A549 (cell line): ENCODE results near the gene THBS3. TPM values are rescaled to one million over a fixed set of nuclear protein-coding genes. Genes with fewer than 3 reads are reported as not detected.
A peak's percentile ranks its signal among the peaks of the same experiment; 100 is the strongest.

ENCODE experiments used
- ATAC-seq, 2 experiments: fragments of 200-7000 bp in 1 of 2; fragments of >200 bp in 1 of 2; cut with Nextera tagmentation in 1 of 2; cut with Tn5 transposase in 1 of 2; 3 replicates each; pipeline versions ENCODE4 v1.8.0 to v1.9.1; 2018 to 2020; ENCODE audit warnings: mild to moderate bottlenecking in 1 of 2, moderate library complexity in 1 of 2
- CTCF ChIA-PET: fragments of 300-600 bp; sonication (Branson Sonifier 250); formaldehyde crosslinking; extraction: SDS; loops from one replicate; lab custom pipeline; 2021; ENCODE audit warnings: antibody characterized with exemption, inconsistent platforms; lab: Yijun Ruan, JAX
- POLR2A ChIA-PET: fragments of 350-600 bp; formaldehyde crosslinking; extraction: SDS; loops from one replicate; lab custom pipeline; 2021; ENCODE audit warnings: antibody characterized with exemption, inconsistent platforms; lab: Yijun Ruan, JAX
- DNase-seq, 2 experiments: peaks; one replicate each; pipeline versions ENCODE4 v3.0.0 to v3.0.0-alpha.2; 2011 to 2016; ENCODE audit warnings: low read depth in 1 of 2, low spot score in 1 of 2
- FAIRE-seq: peaks from 2 replicates; lab custom pipeline; 2011; peaks lifted over from hg19 to GRCh38; lab: Jason Lieb, UNC
- H3K27ac ChIP-seq, 2 experiments: fragments of >200 bp; sonication (Bioruptor Twin); formaldehyde crosslinking; 3 replicates each; pipeline ENCODE4 v1.5.1; 2016 to 2017
- H3K4me1 ChIP-seq: fragments of >200 bp; sonication (Bioruptor Twin); formaldehyde crosslinking; 3 replicates; pipeline ENCODE4 v1.6.1; 2016
- H3K4me2 ChIP-seq: fragments of >200 bp; sonication (Bioruptor Twin); formaldehyde crosslinking; 3 replicates; pipeline ENCODE4 v1.6.1; 2016
- H3K4me3 ChIP-seq: fragments of >200 bp; sonication (Bioruptor Twin); formaldehyde crosslinking; 3 replicates; pipeline ENCODE4 v1.5.1; 2016
- H3K9me3 ChIP-seq: fragments of >200 bp; sonication (Bioruptor Twin); formaldehyde crosslinking; 3 replicates; pipeline ENCODE4 v1.6.1; 2016
- CBX8 ChIP-seq: fragments of 200-600 bp; sonication (generic); IDR thresholded peaks from 2 replicates; pipeline ENCODE4 v1.6.1; 2016
- CEBPB ChIP-seq, 2 experiments: fragments of >200 bp in 1 of 2; sonication (Bioruptor Twin) in 1 of 2; formaldehyde crosslinking in 1 of 2; IDR thresholded peaks; 2 replicates each; pipeline ENCODE4 v1.6.1; 2012 to 2016
- CHD4 ChIP-seq: fragments of 200-600 bp; sonication (generic); IDR thresholded peaks from 2 replicates; pipeline ENCODE4 v1.6.1; 2016; ENCODE audit warnings: antibody characterized with exemption, mild to moderate bottlenecking, borderline replicate concordance
- EHF ChIP-seq: fragments of 250-450 bp; sonication (Bioruptor Pico); IDR thresholded peaks from 2 replicates; pipeline ENCODE4 v1.5.0; 2020; ENCODE audit warnings: mild to moderate bottlenecking
- EHMT2 ChIP-seq: fragments of 200-600 bp; sonication (generic); IDR thresholded peaks from 2 replicates; pipeline ENCODE4 v1.6.1; 2016; ENCODE audit warnings: antibody characterized with exemption, low read depth, mild to moderate bottlenecking, moderate library complexity
- FOSL2 ChIP-seq, 2 experiments: fragments of 450-650 bp in 1 of 2; fragments of >200 bp in 1 of 2; sonication (Bioruptor Twin) in 1 of 2; formaldehyde crosslinking; IDR thresholded peaks; 2 replicates each; pipeline versions ENCODE4 v1.5.0 to v1.6.1; 2016 to 2020; ENCODE audit warnings: mild to moderate bottlenecking in 1 of 2, moderate library complexity in 1 of 2
- HDAC2 ChIP-seq: fragments of 200-600 bp; sonication (generic); IDR thresholded peaks from 2 replicates; pipeline ENCODE4 v1.6.1; 2016
- HOXA7 ChIP-seq: fragments of 250-450 bp; sonication (Bioruptor Pico); IDR thresholded peaks from 2 replicates; pipeline ENCODE4 v1.5.0; 2020; ENCODE audit warnings: mild to moderate bottlenecking, moderate library complexity
- JUN ChIP-seq, 2 experiments: fragments of >200 bp; sonication (Bioruptor Twin); formaldehyde crosslinking; IDR thresholded peaks; 2 replicates in 1 of 2; 3 replicates in 1 of 2; pipeline ENCODE4 v1.6.1; 2016 to 2017
- JUNB ChIP-seq: fragments of >200 bp; sonication (Bioruptor Twin); formaldehyde crosslinking; IDR thresholded peaks from 2 replicates; pipeline ENCODE4 v1.6.1; 2016
- MAZ ChIP-seq: fragments of 150-350 bp; IDR thresholded peaks from 2 replicates; pipeline ENCODE4 v1.6.1; 2014; ENCODE audit warnings: antibody characterized with exemption, low read depth, low read length, borderline replicate concordance
- NFE2L2 ChIP-seq: fragments of 150-350 bp; conservative IDR thresholded peaks from 2 replicates; pipeline ENCODE4 v1.6.1; 2014; ENCODE audit warnings: low read length
- NR3C1 ChIP-seq: fragments of >200 bp; sonication (Bioruptor Twin); formaldehyde crosslinking; IDR thresholded peaks from 3 replicates; pipeline ENCODE4 v1.6.1; 2017
- POLR2A ChIP-seq: IDR thresholded peaks from 2 replicates; pipeline ENCODE4 v1.6.1; 2012; ENCODE audit warnings: mild to moderate bottlenecking, low read length
- RAD21 ChIP-seq, 2 experiments: fragments of >200 bp in 1 of 2; sonication (Bioruptor Twin) in 1 of 2; formaldehyde crosslinking in 1 of 2; IDR thresholded peaks in 1 of 2; conservative IDR thresholded peaks in 1 of 2; 2 replicates in 1 of 2; 3 replicates in 1 of 2; pipeline ENCODE4 v1.6.1; 2012 to 2018; ENCODE audit warnings: inconsistent platforms in 1 of 2
- TFCP2L1 ChIP-seq: fragments of 250-450 bp; sonication (Bioruptor Pico); IDR thresholded peaks from 2 replicates; pipeline ENCODE4 v1.5.0; 2021; ENCODE audit warnings: mild to moderate bottlenecking
- ZC3H11A ChIP-seq: fragments of 450-650 bp; IDR thresholded peaks from 2 replicates; pipeline ENCODE4 v1.6.1; 2014; ENCODE audit warnings: antibody characterized with exemption, mild to moderate bottlenecking
- WGBS: methylation state at CpG from one replicate; pipeline ENCODE4 v1.1.6; 2017; ENCODE audit errors: missing lambda C conversion rate; 5-methylcytosine and 5-hydroxymethylcytosine counted together
- polyA plus RNA-seq, 4 experiments: library from polyadenylated mRNA; depleted of rRNA in 3 of 4; stranded (reverse); fragments of >200 nt; fragmentation: RNase III in 1 of 4; extraction: RNeasy Plus Mini Kit Qiagen cat#74134 plus additional on column Dnase treatment in 1 of 4; gene quantifications; 2 replicates in 3 of 4; 3 replicates in 1 of 4; pipeline ENCODE4 v1.2.3, GENCODE V29; 2011 to 2017
- TF ChIP-seq, protein P1 (sequence below): IDR thresholded peaks from 2 replicates; pipeline ENCODE4 v1.6.1; 2012
- TF ChIP-seq, protein P2 (sequence below): fragments of >200 bp; sonication (Bioruptor Twin); formaldehyde crosslinking; IDR thresholded peaks from 2 replicates; pipeline ENCODE4 v1.6.1; 2016
- TF ChIP-seq, protein P3 (sequence below): IDR thresholded peaks from 2 replicates; pipeline ENCODE4 v1.6.1; 2012
- TF ChIP-seq, protein P4 (sequence below): fragments of 150-350 bp; IDR thresholded peaks from 2 replicates; pipeline ENCODE4 v1.6.1; 2014; ENCODE audit warnings: low read depth, mild to moderate bottlenecking, low read length
- TF ChIP-seq, protein P5 (sequence below): IDR thresholded peaks from 2 replicates; pipeline ENCODE4 v1.6.1; 2012; ENCODE audit warnings: low read depth, borderline replicate concordance

THBS3 gene
- polyA plus RNA-seq, 2 of the 4 experiments (the other 2 are of a cell fraction) = 12.1 to 13.8 TPM

DNA sequence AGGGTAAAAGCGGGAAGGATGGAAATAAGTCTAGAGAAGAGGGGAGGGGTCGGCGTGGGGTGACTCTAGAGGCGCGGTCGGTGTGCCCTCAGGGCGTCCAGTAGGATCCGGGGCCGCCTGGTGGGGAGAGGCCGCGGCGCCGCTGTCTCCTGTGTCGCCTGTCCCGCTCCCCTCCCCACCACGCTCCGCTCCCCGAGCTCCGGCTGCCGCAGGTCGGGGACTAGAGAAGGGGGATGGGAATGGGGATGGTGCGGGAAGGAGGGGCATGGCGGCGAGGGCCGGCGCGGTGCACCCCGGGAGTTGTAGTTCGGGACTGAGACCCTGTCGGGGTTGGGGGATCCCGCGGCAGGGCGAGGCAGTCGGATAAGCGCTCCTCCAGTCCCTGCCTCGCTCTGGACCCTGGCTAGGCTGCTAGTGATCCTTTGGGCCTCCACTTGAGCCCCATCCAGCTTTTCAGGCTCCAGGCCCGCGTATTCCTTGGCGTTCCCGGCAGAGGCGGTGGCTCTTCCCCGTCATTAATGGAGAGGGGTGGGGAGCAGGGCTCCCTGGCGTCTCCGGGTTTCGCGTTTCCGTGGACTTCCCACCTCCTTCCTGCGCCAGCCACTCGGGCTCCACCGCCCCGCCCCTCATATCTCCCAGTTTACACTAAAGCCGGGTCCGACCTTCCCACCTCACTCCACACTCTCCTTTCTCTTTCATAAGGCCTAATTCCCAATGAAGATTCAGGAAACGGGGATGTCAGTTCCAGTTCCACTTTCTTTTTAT lies 47.7 kb upstream of the THBS3 start, which contains the start of gene ENTREP3:
TSS of gene ENTREP3 (minus strand) at position 241 of the 765 bp plus-strand sequence. CDS start 606 bp downstream, outside the sequence.
- Histone ChIP-seq H3K4me2 (peak within 1 kb of the TSS; percentile 88), H3K4me3 (peak within 1 kb of the TSS; percentile 76), H3K9me3 (no peaks in the 10 kb centered on the region), H3K4me1 (peaks cover 18% of the 10 kb centered on the region), H3K27ac (peak within 1 kb of the TSS; percentile 92 to 97)
- DNase-seq = peak; percentile 77 to 91
- FAIRE-seq = no peak
- TF ChIP-seq EHMT2 (no peak), ZC3H11A (no peak), CEBPB (IDR thresholded peaks at IDR 0.05) (no peak), JUNB (no peak), POLR2A (peak; percentile 63), MAZ (no peak), EHF (no peak), CBX8 (no peak), HDAC2 (no peak), NFE2L2 (no peak), TFCP2L1 (CRISPR knock-in tag) (no peak), RAD21 (conservative IDR thresholded peaks at IDR 0.05 in 1 of 2, IDR thresholded peaks at IDR 0.05 in 1 of 2) (no peak), NR3C1 (no peak), CHD4 (no peak), FOSL2 (IDR thresholded peaks at IDR 0.05) (no peak), FOSL2 (CRISPR knock-in tag; IDR thresholded peaks at IDR 0.05) (no peak), JUN (IDR thresholded peaks at IDR 0.05) (peak; percentile 57 to 66; a peak in 2 of 5 replicates)
- TF ChIP-seq, protein P1, sequence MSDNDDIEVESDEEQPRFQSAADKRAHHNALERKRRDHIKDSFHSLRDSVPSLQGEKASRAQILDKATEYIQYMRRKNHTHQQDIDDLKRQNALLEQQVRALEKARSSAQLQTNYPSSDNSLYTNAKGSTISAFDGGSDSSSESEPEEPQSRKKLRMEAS = peak; percentile 59
- TF ChIP-seq, protein P2, sequence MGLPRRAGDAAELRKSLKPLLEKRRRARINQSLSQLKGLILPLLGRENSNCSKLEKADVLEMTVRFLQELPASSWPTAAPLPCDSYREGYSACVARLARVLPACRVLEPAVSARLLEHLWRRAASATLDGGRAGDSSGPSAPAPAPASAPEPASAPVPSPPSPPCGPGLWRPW = no peak
- TF ChIP-seq, protein P3, sequence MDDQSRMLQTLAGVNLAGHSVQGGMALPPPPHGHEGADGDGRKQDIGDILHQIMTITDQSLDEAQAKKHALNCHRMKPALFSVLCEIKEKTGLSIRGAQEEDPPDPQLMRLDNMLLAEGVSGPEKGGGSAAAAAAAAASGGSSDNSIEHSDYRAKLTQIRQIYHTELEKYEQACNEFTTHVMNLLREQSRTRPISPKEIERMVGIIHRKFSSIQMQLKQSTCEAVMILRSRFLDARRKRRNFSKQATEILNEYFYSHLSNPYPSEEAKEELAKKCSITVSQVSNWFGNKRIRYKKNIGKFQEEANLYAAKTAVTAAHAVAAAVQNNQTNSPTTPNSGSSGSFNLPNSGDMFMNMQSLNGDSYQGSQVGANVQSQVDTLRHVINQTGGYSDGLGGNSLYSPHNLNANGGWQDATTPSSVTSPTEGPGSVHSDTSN = no peak
- ChIA-PET CTCF (interaction anchor here (0.8 to 2.2 kb wide), 8 partner anchors 9 to 68 kb away, joined by 3 to 7 read pairs (median 4); partner anchors contain the start of genes FDPS and HCN3), POLR2A (interaction anchor here (0.5 to 1.0 kb wide), 3 partner anchors 10 to 68 kb away, joined by 3 read pairs; no protein-coding TSS in a partner anchor)
- 11% methylated on average over 43 of the region's 54 CpGs for WGBS
- ATAC-seq = peak; percentile 76 to 85

DNA sequence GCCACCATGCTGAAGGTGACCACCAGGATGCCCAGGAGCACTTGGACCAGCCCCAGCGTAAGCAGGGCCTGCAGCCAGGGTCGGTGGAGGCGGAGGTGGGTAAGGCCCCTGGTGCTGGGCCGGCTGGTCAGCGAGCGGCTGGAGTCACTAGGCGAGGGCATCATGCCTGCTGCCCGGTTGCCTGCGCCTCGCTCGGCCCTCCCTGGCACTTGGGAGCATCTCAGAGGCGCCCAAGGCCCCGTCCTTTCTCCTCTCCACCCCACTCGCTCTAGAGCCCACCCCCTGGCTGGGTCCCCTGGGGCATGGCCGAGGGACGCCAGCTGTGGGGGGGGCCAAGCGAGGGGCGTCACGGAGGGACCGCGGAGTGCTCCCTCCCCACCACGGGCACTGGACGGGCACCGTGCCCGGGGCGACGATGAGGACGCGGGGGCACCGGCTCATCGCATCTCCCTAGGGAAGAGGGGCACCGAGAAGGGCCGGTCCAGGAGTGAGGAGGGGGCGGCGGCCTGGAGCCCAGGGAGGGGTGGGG lies 47.1 kb upstream of the THBS3 start:
- no peak for DNase-seq
- CTCF ChIA-PET = interaction anchor here (1.0 to 10.4 kb wide), 5 partner anchors 9 to 69 kb away, joined by 3 to 326 read pairs (median 6); partner anchors contain the start of genes CLK2, FDPS and SCAMP3

More for the DNA sequence above, 47.1 kb upstream of the THBS3 start:
- H3K4me3 ChIP-seq = peak overlapping the region; percentile 76
- 10% methylated on average over 10 of the region's 35 CpGs for WGBS
- peaks cover 21% of the 10 kb centered on the region for H3K4me1 ChIP-seq
- ATAC-seq = peak; percentile 9 to 31; a peak in 4 of 6 replicates
- no peaks in the 10 kb centered on the region for H3K9me3 ChIP-seq
- no peak for FAIRE-seq
- peak overlapping the region; percentile 88 for H3K4me2 ChIP-seq
- POLR2A ChIA-PET = interaction anchor here (0.7 to 1.0 kb wide), 2 partner anchors 11 to 69 kb away, joined by 3 read pairs; no protein-coding TSS in a partner anchor
- TF ChIP-seq TFCP2L1 (CRISPR knock-in tag) (no peak), CBX8 (no peak), MAZ (no peak), HDAC2 (no peak), HOXA7 (no peak), NR3C1 (no peak), EHF (no peak)
- TF ChIP-seq, protein P4, sequence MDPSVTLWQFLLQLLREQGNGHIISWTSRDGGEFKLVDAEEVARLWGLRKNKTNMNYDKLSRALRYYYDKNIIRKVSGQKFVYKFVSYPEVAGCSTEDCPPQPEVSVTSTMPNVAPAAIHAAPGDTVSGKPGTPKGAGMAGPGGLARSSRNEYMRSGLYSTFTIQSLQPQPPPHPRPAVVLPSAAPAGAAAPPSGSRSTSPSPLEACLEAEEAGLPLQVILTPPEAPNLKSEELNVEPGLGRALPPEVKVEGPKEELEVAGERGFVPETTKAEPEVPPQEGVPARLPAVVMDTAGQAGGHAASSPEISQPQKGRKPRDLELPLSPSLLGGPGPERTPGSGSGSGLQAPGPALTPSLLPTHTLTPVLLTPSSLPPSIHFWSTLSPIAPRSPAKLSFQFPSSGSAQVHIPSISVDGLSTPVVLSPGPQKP = no peak
- TF ChIP-seq, protein P5, sequence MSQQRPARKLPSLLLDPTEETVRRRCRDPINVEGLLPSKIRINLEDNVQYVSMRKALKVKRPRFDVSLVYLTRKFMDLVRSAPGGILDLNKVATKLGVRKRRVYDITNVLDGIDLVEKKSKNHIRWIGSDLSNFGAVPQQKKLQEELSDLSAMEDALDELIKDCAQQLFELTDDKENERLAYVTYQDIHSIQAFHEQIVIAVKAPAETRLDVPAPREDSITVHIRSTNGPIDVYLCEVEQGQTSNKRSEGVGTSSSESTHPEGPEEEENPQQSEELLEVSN = no peak
- peak overlapping the region; percentile 92 to 97 for H3K27ac ChIP-seq
